HEK293T (cell line): ENCODE data around the gene PI4KA.

ENCODE experiments used
- CTBP1 ChIP-seq: fragments of 450-650 bp; IDR thresholded peaks from 2 replicates; pipeline ENCODE4 v1.6.1; 2016; ENCODE audit warnings: borderline replicate concordance
- FOXA1 ChIP-seq: fragments of 450-650 bp; IDR thresholded peaks from 2 replicates; pipeline ENCODE4 v1.6.1; 2016; ENCODE audit warnings: mild to moderate bottlenecking
- FOXK2 ChIP-seq: fragments of 450-650 bp; IDR thresholded peaks from 2 replicates; pipeline ENCODE4 v1.6.1; 2016; ENCODE audit warnings: mild to moderate bottlenecking
- FOXM1 ChIP-seq: fragments of 450-650 bp; IDR thresholded peaks from 2 replicates; pipeline ENCODE4 v1.6.1; 2017; ENCODE audit warnings: mild to moderate bottlenecking, borderline replicate concordance
- LEF1 ChIP-seq: fragments of 450-650 bp; IDR thresholded peaks from 2 replicates; pipeline ENCODE4 v1.6.1; 2017; ENCODE audit warnings: mild to moderate bottlenecking, borderline replicate concordance
- NFRKB ChIP-seq: fragments of 450-650 bp; IDR thresholded peaks from 2 replicates; pipeline ENCODE4 v1.6.1; 2016; ENCODE audit warnings: mild to moderate bottlenecking, moderate library complexity
- PKNOX1 ChIP-seq: fragments of 450-650 bp; IDR thresholded peaks from 2 replicates; pipeline ENCODE4 v1.6.1; 2016
- SP1 ChIP-seq: fragments of 450-650 bp; IDR thresholded peaks from 2 replicates; pipeline ENCODE4 v1.6.1; 2017
- ZNF384 ChIP-seq: fragments of 450-650 bp; IDR thresholded peaks from 2 replicates; pipeline ENCODE4 v1.6.1; 2016

GRCh38 chr22:20761536-20761935 is 97.1 kb downstream of the PI4KA start:
- no peak for TF ChIP-seq SP1
- TF ChIP-seq LEF1, result no peak
- no peak for TF ChIP-seq PKNOX1
- no peak for TF ChIP-seq FOXA1
- TF ChIP-seq FOXM1, result no peak
- TF ChIP-seq NFRKB, result no peak
- no peak for TF ChIP-seq FOXK2
- TF ChIP-seq ZNF384, result no peak
- TF ChIP-seq CTBP1, result no peak
